HepG2 (cell line): ENCODE data around the gene NOP56. TPM values are rescaled to one million over a fixed set of nuclear protein-coding genes. Genes with fewer than 3 reads are reported as not detected.

Source experiments
- ATAC-seq: fragments of 200-7000 bp; cut with Tn5 transposase; 3 replicates; pipeline ENCODE4 v1.9.1; 2020; ENCODE audit warnings: mild to moderate bottlenecking, moderate library complexity
- BruUV-seq: library from RNA; stranded (reverse); fragments of 400-500 nt; replicated peaks from 2 replicates; lab custom pipeline; 2021; lab: Mats Ljungman, UMichigan
- CTCF ChIA-PET: fragments of 300-600 bp; formaldehyde crosslinking; extraction: SDS; loops from one replicate; lab custom pipeline; 2021; ENCODE audit warnings: low total read pairs, inconsistent platforms, low intra/inter-chr PET ratio; lab: Yijun Ruan, JAX
- POLR2A ChIA-PET: fragments of 350-600 bp; sonication (Branson Sonifier 250); formaldehyde crosslinking; loops from one replicate; lab custom pipeline; 2020; ENCODE audit warnings: antibody characterized with exemption, inconsistent platforms; lab: Yijun Ruan, JAX
- DNase-seq: peaks from one replicate; pipeline ENCODE4 v3.0.0-alpha.2; 2015; ENCODE audit warnings: low spot score
- FAIRE-seq: peaks from 3 replicates; lab custom pipeline; 2011; peaks lifted over from hg19 to GRCh38; lab: Jason Lieb, UNC
- H2AFZ ChIP-seq: one replicate; pipeline ENCODE4 v1.6.1; 2011; ENCODE audit warnings: low read length, inconsistent platforms
- H3K27ac ChIP-seq: fragments of 300-600 bp; 3 replicates; pipeline ENCODE4 v1.8.0; 2011; ENCODE audit warnings: mixed run types, mild to moderate bottlenecking, mixed read lengths, low read length, inconsistent platforms; ENCODE audit not compliant: insufficient read depth; ENCODE audit errors: extremely low read length
- H3K27me3 ChIP-seq, 2 experiments: fragments of 200-600 bp in 1 of 2; 2 replicates in 1 of 2; 3 replicates in 1 of 2; pipeline versions ENCODE4 v1.6.0 to v1.8.0; 2011; ENCODE audit warnings: low read length in 2 of 2, mild to moderate bottlenecking in 2 of 2, moderate library complexity in 2 of 2, inconsistent platforms in 1 of 2; ENCODE audit not compliant: insufficient read depth in 2 of 2, control insufficient read depth in 1 of 2
- H3K36me3 ChIP-seq, 2 experiments: fragments of 200-600 bp in 1 of 2; replicated peaks in 1 of 2; 2 replicates in 1 of 2; 3 replicates in 1 of 2; pipeline versions ENCODE4 v1.5.1 to v1.8.0; 2011; ENCODE audit warnings: low read length in 2 of 2, inconsistent platforms in 1 of 2; ENCODE audit not compliant: insufficient read depth in 2 of 2, control insufficient read depth in 1 of 2
- H3K4me1 ChIP-seq: 2 replicates; pipeline ENCODE4 v1.5.1; 2012; ENCODE audit warnings: low read length, inconsistent platforms; ENCODE audit not compliant: insufficient read depth
- H3K4me2 ChIP-seq: 2 replicates; pipeline ENCODE4 v1.6.0; 2011; ENCODE audit warnings: low read depth, low read length, inconsistent platforms
- H3K4me3 ChIP-seq, 3 experiments: fragments of 200-600 bp in 1 of 3; sonication (generic), shearing (Covaris generic) in 1 of 3; replicated peaks in 1 of 3; 2 replicates each; pipeline ENCODE4 v1.5.1; 2011 to 2016; ENCODE audit warnings: low read length in 3 of 3, inconsistent platforms in 2 of 3, low read depth in 2 of 3, mild to moderate bottlenecking in 2 of 3, control low read depth in 1 of 3, mixed read lengths in 1 of 3; ENCODE audit not compliant: insufficient read depth in 1 of 3
- H3K79me2 ChIP-seq: one replicate; pipeline ENCODE4 v1.6.1; 2011; ENCODE audit warnings: low read length, inconsistent platforms; ENCODE audit not compliant: insufficient read depth
- H3K9ac ChIP-seq: 2 replicates; pipeline ENCODE4 v1.6.0; 2011; ENCODE audit warnings: mild to moderate bottlenecking, low read depth, low read length, inconsistent platforms; ENCODE audit not compliant: insufficient read depth
- H3K9me3 ChIP-seq: 2 replicates; pipeline ENCODE4 v1.5.1; 2012; ENCODE audit warnings: mild to moderate bottlenecking, low read length
- H4K20me1 ChIP-seq: 2 replicates; pipeline ENCODE4 v1.6.0; 2011; ENCODE audit warnings: inconsistent platforms, mild to moderate bottlenecking, low read length, moderate library complexity; ENCODE audit not compliant: insufficient read depth
- CCDC6 ChIP-seq: sonication (generic); formaldehyde crosslinking; IDR thresholded peaks from 2 replicates; pipeline ENCODE4 v1.8.1; 2022; ENCODE audit warnings: mild to moderate bottlenecking, missing genetic modification reagents, moderate library complexity
- FOXA1 ChIP-seq, 2 experiments: fragments of 450-650 bp in 1 of 2; sonication (generic) in 1 of 2; formaldehyde crosslinking in 1 of 2; IDR thresholded peaks; 2 replicates each; pipeline versions ENCODE4 v1.4.0 to v1.6.1; 2016 to 2020; ENCODE audit warnings: missing genetic modification reagents in 1 of 2
- KLF6 ChIP-seq: IDR thresholded peaks from 2 replicates; pipeline ENCODE4 v1.8.0; 2016; ENCODE audit warnings: missing biosample characterization, missing genetic modification reagents
- MIER2 ChIP-seq: IDR thresholded peaks from 2 replicates; pipeline ENCODE4 v1.6.1; 2016; ENCODE audit warnings: missing biosample characterization, missing genetic modification reagents
- PLRG1 ChIP-seq: fragments of 450-650 bp; conservative IDR thresholded peaks from 2 replicates; pipeline ENCODE4 v1.6.1; 2016
- PRMT3 ChIP-seq: sonication (generic); formaldehyde crosslinking; IDR thresholded peaks from 2 replicates; pipeline ENCODE4 v1.8.1; 2022; ENCODE audit warnings: low read depth, mild to moderate bottlenecking, moderate library complexity, missing genetic modification reagents, borderline replicate concordance
- ZNF251 ChIP-seq: sonication (generic); formaldehyde crosslinking; IDR thresholded peaks from 2 replicates; pipeline ENCODE4 v1.9.0; 2021; ENCODE audit warnings: mild to moderate bottlenecking, missing genetic modification reagents
- ZNF552 ChIP-seq: sonication (generic); formaldehyde crosslinking; IDR thresholded peaks from 2 replicates; pipeline ENCODE4 v1.9.0; 2022; ENCODE audit warnings: missing genetic modification reagents, mild to moderate bottlenecking, borderline replicate concordance
- WGBS: methylation state at CpG from one replicate; pipeline ENCODE4 v1.1.6; 2017; ENCODE audit warnings: low lambda C conversion rate; 5-methylcytosine and 5-hydroxymethylcytosine counted together
- in situ Hi-C: cut with HindIII; loops from 2 replicates; pipeline ENCODE4 v1.10.0; 2017; ENCODE audit warnings: low pct_unique_long_range_greater_than_20kb; ENCODE audit not compliant: extremely low pct_ligation_motif_present
- intact Hi-C: fragments of 100-400 bp; cut with micrococcal nuclease; formaldehyde crosslinking; loops from one replicate; pipeline ENCODE4 v1.10.0; 2022; ENCODE audit not compliant: unreplicated experiment
- polyA plus RNA-seq, 8 experiments: library from polyadenylated mRNA; depleted of rRNA in 3 of 8; stranded (reverse) in 7 of 8; unstranded in 1 of 8; fragments of >200 nt; fragmentation: Illumina TruSeq in 4 of 8; extraction: Trizol in 4 of 8; gene quantifications; 2 replicates each; pipeline versions ENCODE4 v1.2.1 to v1.2.3, GENCODE V29; 2011 to 2016; ENCODE audit warnings: low read depth in 4 of 8, missing spikeins in 1 of 8, mixed read lengths in 1 of 8; ENCODE audit not compliant: insufficient read depth in 1 of 8
- total RNA-seq, 5 experiments: library from RNA; depleted of rRNA; stranded (reverse); fragments of >200 nt; fragmentation: Illumina TruSeq; extraction: Trizol; gene quantifications; 2 replicates each; pipeline ENCODE4 v1.2.3, GENCODE V29; 2016; ENCODE audit warnings: low read depth in 1 of 5
- TF ChIP-seq, protein P1 (sequence below): IDR thresholded peaks from 2 replicates; pipeline ENCODE4 v1.6.1; 2016; ENCODE audit warnings: mild to moderate bottlenecking, missing biosample characterization, missing genetic modification reagents
- TF ChIP-seq, protein P2 (sequence below): IDR thresholded peaks from 2 replicates; pipeline ENCODE4 v1.6.1; 2016; ENCODE audit warnings: low read depth

Gene NOP56
- total and polyA plus RNA-seq, 2 of the 13 experiments (the other 11 are each of a cell fraction or from before 2014, with no cell fraction given), result 369 to 1,116 TPM

DNA sequence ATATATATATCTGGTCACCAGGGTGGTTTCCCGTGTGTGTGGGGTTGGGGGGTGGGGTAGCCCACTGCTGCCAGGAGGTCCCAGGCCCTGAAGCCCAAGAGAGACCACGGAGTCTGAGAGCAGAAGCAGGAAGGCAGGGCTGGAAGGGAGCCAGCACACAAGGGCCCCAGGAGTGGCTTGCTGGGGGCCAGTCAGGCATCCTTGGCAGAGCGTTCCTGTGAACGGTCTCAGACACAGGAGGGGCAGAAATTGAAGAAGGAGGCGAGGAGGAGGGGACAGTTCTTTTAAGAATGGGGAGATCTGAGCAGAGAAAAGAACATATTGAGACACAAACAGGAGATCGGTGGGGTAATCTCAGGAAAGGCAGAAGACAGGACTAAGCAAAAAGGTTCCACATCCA is 38.3 kb downstream of the NOP56 start:
- no peak overlapping the region for H2AFZ ChIP-seq
- H3K9ac ChIP-seq, result no peak overlapping the region
- 27% methylated on average over 6 of the region's 6 CpGs for WGBS
- intact Hi-C loops (no loop called here), in situ Hi-C loops (no loop called here)
- FAIRE-seq, result no peak
- no peak for ATAC-seq
- TF ChIP-seq, protein P1, sequence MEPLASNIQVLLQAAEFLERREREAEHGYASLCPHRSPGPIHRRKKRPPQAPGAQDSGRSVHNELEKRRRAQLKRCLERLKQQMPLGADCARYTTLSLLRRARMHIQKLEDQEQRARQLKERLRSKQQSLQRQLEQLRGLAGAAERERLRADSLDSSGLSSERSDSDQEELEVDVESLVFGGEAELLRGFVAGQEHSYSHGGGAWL, result no peak
- TF ChIP-seq ZNF251 (CRISPR knock-in tag) (no peak), MIER2 (no peak), ZNF552 (no peak), KLF6 (CRISPR knock-in tag) (no peak), PLRG1 (no peak), FOXA1 (IDR thresholded peaks at IDR 0.05) (no peak), FOXA1 (CRISPR knock-in tag; IDR thresholded peaks at IDR 0.05) (no peak), CCDC6 (CRISPR knock-in tag) (no peak), PRMT3 (CRISPR knock-in tag) (no peak)
- TF ChIP-seq, protein P2, sequence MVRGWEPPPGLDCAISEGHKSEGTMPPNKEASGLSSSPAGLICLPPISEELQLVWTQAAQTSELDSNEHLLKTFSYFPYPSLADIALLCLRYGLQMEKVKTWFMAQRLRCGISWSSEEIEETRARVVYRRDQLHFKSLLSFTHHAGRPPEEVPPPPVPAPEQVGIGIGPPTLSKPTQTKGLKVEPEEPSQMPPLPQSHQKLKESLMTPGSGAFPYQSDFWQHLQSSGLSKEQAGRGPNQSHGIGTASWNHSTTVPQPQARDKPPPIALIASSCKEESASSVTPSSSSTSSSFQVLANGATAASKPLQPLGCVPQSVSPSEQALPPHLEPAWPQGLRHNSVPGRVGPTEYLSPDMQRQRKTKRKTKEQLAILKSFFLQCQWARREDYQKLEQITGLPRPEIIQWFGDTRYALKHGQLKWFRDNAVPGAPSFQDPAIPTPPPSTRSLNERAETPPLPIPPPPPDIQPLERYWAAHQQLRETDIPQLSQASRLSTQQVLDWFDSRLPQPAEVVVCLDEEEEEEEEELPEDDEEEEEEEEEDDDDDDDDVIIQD (CRISPR knock-in tag), result no peak
- no peaks in the 10 kb centered on the region for H3K36me3 ChIP-seq
- POLR2A ChIA-PET, result interaction anchor here (1.4 kb wide), 1 partner anchor 27 kb away, joined by 3 read pairs; the partner anchor contains the start of gene IDH3B
- no peak overlapping the region for H3K27ac ChIP-seq
- DNase-seq, result no peak
- H3K4me3 ChIP-seq, result no peak overlapping the region
- H3K79me2 ChIP-seq, result no peaks in the 10 kb centered on the region
- BruUV-seq, result no TSS peak
- H3K9me3 ChIP-seq, result no peaks in the 10 kb centered on the region
- H3K27me3 ChIP-seq, result peaks cover 27 to 88% of the 10 kb centered on the region in 2 experiments
- H3K4me1 ChIP-seq, result peaks cover 16% of the 10 kb centered on the region
- no peak overlapping the region for H3K4me2 ChIP-seq
- peaks cover 6% of the 10 kb centered on the region; the same call in 1 of the 2 replicates for H4K20me1 ChIP-seq
- CTCF ChIA-PET, result no interaction called here
